Right kidney (tissue), 1 donor: Measurements from ENCODE around the gene COL4A6.

Source experiments
- DNase-seq: peaks from one replicate; pipeline ENCODE4 v3.0.0-alpha.2; 2016

The COL4A6 gene

DNA sequence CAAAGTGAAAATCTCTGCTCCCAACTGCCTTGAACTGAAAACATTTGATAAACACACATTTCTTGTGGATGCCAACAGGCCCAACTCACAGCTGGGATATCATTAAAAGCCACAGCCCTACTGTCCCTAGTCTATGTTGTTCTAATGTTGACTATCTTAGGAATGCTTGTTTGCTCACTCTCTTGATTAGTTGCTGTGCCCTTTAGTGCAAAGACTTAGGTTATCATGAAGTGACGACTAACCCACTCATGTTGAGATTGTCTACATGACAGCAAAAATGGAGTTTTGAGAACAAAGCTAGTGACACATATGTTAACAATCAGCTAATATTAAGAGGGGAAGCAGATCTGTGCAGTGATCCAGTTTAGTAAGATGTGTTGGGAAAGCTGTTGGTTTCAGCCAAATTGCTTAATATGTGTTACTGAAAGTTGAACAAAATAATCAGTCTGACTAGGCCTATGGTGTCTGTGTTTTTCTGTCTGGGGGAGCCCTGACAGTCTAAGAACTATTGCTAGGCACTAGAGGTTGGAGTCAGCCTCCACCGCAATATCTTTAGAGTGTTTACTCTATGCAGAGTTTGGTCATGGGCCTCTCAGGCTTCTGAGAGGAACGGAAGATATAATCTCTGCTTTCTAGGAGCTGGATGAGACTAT lies 221.2 kb downstream of the COL4A6 start:
- no peak for DNase-seq

- DNase-seq, result no peak
Observed at GRCh38 chrX:108216405-108216804, 221.8 kb downstream of the COL4A6 start.

- DNase-seq, result no peak
Observed at GRCh38 chrX:108211301-108211700, 226.9 kb downstream of the COL4A6 start.

DNA sequence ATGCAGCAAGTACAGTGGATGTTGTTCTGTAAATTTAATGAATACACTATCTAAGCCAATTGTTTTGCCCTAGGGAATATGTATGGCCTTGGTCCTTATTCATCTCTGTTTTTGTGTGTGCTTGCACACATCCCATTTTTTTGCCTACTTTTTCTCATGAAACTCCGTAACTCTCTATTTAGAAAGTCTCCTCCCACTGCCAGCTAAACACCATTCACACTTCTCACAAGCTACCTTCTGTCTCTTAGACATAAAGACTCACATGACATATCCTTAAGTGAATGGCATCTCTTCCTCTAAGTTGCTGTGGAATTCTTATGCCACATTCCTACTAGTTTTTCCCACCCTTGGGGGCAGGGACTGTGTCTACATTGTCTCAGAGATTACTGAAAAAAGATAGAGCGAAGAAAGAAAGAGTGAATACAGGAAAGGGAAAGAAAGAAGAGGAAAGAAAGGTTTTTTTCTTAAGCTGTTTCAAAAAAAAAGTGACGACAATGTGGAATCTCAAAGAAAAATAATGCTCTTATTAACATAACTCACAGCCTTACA lies 229.1 kb downstream of the COL4A6 start:
- no peak for DNase-seq

DNA sequence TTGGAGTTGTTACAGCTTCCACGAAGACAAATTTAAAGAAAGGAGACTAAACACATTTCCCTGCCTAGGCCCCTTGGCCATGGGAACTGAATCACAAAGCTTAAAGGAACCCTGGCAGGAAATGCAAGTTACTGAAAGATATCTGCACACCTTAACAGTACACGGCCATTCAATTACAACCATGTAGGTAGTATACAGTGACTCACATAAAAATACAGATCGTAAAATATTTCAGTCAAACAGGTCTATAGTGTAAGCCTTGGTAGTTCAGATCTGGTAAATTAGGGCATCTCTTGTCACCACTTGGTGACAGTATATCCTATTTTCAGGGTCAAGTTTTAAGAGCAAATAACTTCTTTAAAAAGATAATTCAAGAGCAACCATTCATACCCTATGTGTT lies 234.7 kb downstream of the COL4A6 start:
- no peak for DNase-seq

- peak; percentile 3 for DNase-seq
Observed at GRCh38 chrX:108199691-108200090, 238.5 kb downstream of the COL4A6 start.

- DNase-seq, result no peak
Observed at GRCh38 chrX:108199041-108199440, 239.2 kb downstream of the COL4A6 start.

DNA sequence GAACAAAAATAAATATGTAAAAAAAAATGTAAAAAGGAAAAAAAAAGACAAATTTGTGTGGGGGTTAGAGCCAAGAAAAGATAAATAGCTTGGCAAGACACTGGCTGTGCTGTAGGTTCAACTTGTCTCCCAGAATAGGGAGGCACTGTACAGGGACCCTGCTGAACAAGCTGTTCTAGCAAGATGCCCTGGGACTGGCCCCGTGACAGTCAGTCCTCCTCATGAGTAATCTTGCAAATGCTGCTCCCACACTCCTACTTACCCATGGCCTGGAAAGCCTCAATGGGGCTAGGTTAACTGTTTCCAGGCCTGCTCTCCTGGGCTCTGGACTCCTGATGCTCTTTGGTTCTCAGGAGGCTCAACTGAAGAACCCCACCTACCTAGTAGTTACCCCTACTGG lies 239.8 kb downstream of the COL4A6 start:
- no peak for DNase-seq

DNA sequence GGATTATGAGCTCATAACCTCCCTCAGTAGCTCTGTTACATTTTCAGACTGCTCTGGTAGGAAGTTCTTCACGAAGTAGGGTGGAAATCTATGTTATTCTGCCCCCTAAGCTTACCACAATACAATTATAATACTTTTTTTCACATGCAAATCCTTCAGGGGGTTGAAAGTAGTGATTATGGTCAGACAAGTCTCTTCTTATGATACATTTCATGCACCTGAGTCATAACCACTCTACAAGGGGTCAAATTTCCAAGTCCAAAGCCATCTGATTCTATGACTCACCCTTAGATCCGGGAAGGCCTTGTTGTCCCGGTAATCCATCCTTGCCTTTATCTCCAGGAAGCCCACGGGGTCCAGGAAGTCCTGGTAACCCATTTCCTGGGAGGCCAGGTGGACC lies 251.4 kb downstream of the COL4A6 start:
- no peak for DNase-seq

DNA sequence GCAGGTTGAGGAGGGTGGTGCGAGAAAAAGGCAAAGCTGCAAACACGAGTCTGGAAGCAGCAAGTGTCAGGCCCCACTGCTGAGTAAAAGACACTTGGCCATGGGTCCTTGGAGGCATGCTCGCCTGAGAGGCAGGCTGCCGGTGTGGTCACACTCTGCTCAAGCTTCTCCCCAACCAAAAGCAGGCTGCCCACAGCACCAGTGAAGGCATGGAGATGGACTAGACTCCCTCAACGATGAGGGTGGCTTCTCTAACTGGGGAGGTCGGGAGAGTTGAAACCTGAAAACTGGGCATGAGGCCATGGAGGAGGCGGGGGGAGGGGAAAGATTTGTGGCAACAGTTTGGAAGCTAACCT lies 260.1 kb downstream of the COL4A6 start:
- DNase-seq, result no peak

DNA sequence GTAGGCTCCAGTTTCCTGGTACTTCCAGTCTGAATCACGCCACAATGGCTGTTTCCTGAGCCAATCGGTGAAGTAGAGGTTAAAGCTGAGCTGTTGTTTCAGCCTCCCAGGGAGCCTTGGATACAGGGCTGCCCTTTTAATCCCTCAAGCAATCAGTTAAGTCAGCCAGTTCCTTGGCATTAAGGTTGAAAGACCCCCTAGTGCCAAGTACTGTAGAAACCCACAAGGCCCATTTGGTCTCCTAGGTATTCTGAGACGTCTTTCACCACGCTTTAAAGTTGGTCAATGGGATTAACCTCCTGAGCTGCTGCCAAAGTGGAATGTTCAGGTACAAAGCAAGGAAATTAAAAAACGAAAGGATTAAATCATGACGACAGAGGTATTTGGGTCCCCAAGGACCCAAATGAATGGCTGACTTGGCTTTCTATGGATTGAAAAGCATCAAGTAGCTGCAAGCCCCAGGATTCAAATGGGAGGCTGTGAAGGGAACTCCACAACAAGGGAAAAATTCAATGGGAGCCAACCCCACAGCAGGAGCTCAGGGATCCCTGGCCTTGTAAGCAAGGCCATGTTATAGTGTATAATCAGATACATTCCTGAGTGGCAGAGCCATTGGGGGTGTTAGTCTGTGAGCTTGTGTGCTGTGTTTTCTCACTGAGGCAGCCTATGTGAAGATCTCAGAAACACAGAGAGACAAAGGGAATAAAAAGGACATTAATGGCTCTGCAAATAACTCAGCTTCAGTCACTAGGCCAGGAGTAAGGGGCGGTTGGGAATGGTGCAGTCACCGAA lies 260.7 kb downstream of the COL4A6 start:
- no peak for DNase-seq

DNA sequence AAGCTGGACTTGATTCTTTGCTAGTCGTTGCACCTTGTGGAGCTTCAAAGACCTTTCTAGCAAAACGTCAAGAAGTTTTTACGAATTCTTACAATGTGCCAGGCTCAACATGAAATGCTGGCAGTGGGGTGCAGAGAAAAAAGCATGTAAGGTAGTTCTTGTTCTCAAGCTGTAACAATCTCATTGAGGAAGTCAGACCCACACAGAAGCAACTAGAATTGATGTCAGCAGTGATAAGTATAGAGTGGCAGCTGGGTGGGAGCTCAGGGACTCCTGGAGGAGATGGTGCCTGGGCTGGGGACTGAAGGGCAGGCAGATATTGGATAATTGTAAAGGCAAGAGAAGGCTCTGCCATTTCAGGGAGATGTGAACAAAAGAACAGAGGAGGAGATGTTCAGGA lies 264.3 kb downstream of the COL4A6 start:
- no peak for DNase-seq

DNA sequence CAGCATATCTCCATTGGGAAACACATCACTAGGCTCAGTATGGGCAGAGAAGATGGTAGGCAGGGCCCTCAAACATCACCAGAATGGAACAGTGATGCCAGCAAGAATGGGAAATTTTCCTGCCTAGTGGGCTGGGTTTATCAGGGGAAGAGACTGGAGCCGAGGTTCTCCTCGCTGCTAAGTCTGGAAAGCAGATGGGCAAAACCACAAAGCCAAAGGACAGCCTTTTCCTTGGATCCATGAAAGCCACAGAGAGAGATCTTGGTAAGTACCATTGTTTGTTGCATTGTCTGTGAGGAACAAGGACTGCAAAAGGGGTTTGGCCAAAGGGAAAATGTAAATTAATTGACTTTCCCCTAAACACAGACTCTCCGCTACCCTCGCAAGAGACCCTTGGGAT lies 266.6 kb downstream of the COL4A6 start:
- DNase-seq, result no peak

DNA sequence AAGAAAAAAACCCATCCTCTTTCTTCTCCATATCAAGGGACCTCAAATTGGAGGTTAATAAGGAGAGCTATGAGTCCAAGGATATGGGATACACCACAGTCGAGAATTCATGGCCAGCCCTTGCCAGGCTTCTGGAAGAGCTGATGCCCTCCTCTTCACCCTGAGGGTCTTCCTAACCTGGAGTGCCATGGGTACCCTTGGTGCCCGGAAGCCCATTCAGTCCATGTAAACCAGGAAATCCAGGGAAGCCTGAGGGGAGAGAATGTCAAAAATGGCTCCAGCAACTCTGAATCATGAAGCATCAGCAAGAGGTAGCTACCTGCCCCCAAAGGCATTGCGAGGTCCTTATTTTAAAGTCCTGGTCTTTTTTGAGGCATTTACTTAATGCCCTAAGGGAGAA lies 268.5 kb downstream of the COL4A6 start:
- no peak for DNase-seq

GRCh38 chrX:108168961-108169740 lies 269.1 kb downstream of the COL4A6 start:
- DNase-seq, result no peak

DNA sequence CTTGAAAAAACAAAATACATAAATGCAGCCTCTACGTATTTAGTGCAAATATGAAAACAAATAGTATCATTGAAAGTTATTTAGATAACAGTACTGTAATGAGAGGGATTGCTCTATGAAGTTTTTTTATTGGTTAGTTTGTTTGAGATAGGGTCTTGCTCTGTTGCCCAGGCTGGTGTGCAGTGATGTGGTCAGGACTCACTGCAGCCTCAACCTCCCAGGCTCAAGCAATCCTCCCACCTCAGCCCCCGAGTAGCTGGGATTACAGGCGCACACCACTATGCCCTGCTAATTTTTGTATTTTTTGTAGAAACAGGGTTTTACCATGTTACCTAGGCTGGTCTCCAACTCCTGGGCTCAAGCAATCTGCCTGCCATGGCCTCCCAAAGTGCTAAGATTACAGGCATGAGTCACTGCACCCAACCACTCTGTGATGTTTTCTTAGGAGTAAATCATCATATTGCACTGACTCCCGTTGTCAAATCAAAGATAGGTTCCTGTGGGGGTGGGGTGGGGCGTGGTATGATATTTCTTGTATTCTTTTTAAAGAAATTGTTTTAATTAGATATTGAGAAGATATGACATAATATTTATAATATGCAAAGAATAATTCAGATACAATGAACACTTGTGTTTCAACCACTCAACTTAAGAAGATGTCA lies 270.9 kb downstream of the COL4A6 start:
- DNase-seq, result no peak

- no peak for DNase-seq
Observed at GRCh38 chrX:108165383-108166111, 272.7 kb downstream of the COL4A6 start.

DNA sequence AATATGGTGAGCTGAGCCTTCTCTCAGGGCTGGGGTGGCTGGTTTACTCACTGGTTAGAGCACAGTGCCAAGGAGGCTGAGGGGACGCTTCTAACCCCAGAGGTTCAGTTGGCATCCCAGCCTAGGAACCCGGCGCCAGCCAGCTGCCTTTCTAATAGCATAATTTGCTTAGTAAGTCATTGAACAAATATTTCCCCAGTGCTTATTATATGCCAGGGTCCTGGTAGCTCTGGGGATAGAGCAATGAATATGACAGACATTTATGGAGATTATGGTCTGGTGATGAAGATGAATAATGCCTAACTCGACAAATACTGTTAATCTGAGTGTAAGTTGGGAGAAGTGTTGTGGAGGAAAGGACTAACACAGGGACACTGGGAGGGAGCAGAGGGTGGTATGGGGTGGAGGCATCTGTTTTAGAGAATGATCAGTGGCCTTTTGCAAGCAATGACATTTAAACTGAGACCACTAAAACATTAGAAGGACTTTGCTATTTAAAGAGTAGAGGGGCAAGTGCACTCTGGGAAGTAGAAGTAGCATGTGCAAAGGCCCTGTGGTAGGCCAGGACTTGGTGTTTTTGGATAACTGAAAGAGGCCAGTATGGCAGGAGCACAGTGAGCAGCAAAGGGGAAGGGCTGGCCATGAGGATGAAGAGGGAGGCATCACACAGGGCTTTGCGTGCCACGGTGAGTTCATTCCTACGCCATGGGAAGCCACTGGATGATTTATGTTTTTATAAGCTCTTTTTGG lies 274.7 kb downstream of the COL4A6 start:
- no peak for DNase-seq

- no peak for DNase-seq
Observed at GRCh38 chrX:108162265-108162664, 276.0 kb downstream of the COL4A6 start.

- DNase-seq, result no peak
Observed at GRCh38 chrX:108160309-108160708, 277.9 kb downstream of the COL4A6 start.

GRCh38 chrX:108159028-108159670 lies 279.1 kb downstream of the COL4A6 start:
- no peak for DNase-seq
